ENCODE results near the gene PREX1.

PREX1 gene

GRCh38 chr20:48710341-48711043 lies 117.3 kb downstream of the PREX1 start:
- Histone ChIP-seq H3K4me3 (replicated peaks; ENCODE audit: insufficient read depth, low read length) (no peak overlapping the region), H3K27me3 (ENCODE audit: insufficient read depth, poor library complexity, severe bottlenecking) (no peaks in the 10 kb centered on the region), H3K27ac (replicated peaks) (no peak overlapping the region)
- no peak for DNase-seq (ENCODE audit: low read depth in 1 of 2, low spot score in 1 of 2)
- no peak for TF ChIP-seq CTCF (IDR thresholded peaks at IDR 0.05; ENCODE audit: insufficient read depth, low read length)
- TF ChIP-seq SPI1 (IDR thresholded peaks at IDR 0.05; ENCODE audit: borderline replicate concordance, low read depth): no peak
- TF ChIP-seq GABPA (IDR thresholded peaks at IDR 0.05; ENCODE audit: low read depth): no peak
- no peak for TF ChIP-seq REST (IDR thresholded peaks at IDR 0.05; ENCODE audit: insufficient replicate concordance, low read depth)
- TF ChIP-seq POLR2AphosphoS5 (IDR thresholded peaks at IDR 0.05; ENCODE audit: low read depth): no peak

GRCh38 chr20:48709744-48710143 lies 118.1 kb downstream of the PREX1 start:
- H3K27ac ChIP-seq (replicated peaks): no peak overlapping the region
- no peaks in the 10 kb centered on the region for H3K27me3 ChIP-seq (ENCODE audit: insufficient read depth, poor library complexity, severe bottlenecking)
- DNase-seq (ENCODE audit: low read depth in 1 of 2, low spot score in 1 of 2): no peak
- H3K4me3 ChIP-seq (replicated peaks; ENCODE audit: insufficient read depth, low read length): no peak overlapping the region
- no peak for TF ChIP-seq REST (IDR thresholded peaks at IDR 0.05; ENCODE audit: insufficient replicate concordance, low read depth)

- Histone ChIP-seq H3K27me3 (ENCODE audit: insufficient read depth, poor library complexity, severe bottlenecking) (no peaks in the 10 kb centered on the region), H3K27ac (replicated peaks) (no peak overlapping the region), H3K4me3 (replicated peaks; ENCODE audit: insufficient read depth, low read length) (no peak overlapping the region)
- DNase-seq (ENCODE audit: low read depth in 1 of 2, low spot score in 1 of 2): no peak
- TF ChIP-seq SPI1 (IDR thresholded peaks at IDR 0.05; ENCODE audit: borderline replicate concordance, low read depth) (no peak), REST (IDR thresholded peaks at IDR 0.05; ENCODE audit: insufficient replicate concordance, low read depth) (no peak), POLR2AphosphoS5 (IDR thresholded peaks at IDR 0.05; ENCODE audit: low read depth) (no peak), CTCF (IDR thresholded peaks at IDR 0.05; ENCODE audit: insufficient read depth, low read length) (no peak), GABPA (IDR thresholded peaks at IDR 0.05; ENCODE audit: low read depth) (no peak)
Observed at GRCh38 chr20:48709058-48709691, 118.6 kb downstream of the PREX1 start.

All from HL-60 (cell line).